Activated CD8-positive, alpha-beta T cell treated with anti-CD3 and anti-CD28 coated beads, Interleukin-2, amount 10 ng/mL, durations not matched to agents 7 days and 5 days (primary cell): Measurements from ENCODE around the gene PCK1. TPM values are rescaled to one million over a fixed set of nuclear protein-coding genes. Genes with fewer than 3 reads are reported as not detected.

Source experiments
- ATAC-seq: fragments of 150-1000 bp; cut with Tn5 transposase; one replicate; pipeline ENCODE4 v1.10.0; 2021; ENCODE audit warnings: moderate library complexity
- CTCF ChIA-PET: fragments of 350-600 bp; sonication (Branson Sonifier 250); formaldehyde crosslinking; loops from one replicate; lab custom pipeline; 2021; ENCODE audit warnings: antibody characterized with exemption; lab: Charles Lee
- POLR2A ChIA-PET: fragments of 350-600 bp; sonication (Branson Sonifier 250); formaldehyde crosslinking; loops from one replicate; lab custom pipeline; 2021; ENCODE audit warnings: antibody characterized with exemption; lab: Charles Lee
- DNase-seq: peaks from one replicate; pipeline ENCODE4 v3.0.0-alpha.2; 2020
- H3K27ac Mint-ChIP-seq: one replicate; pipeline ENCODE4 v1.8.0; 2021; ENCODE audit warnings: mild to moderate bottlenecking, mixed read lengths
- H3K27me3 Mint-ChIP-seq: one replicate; pipeline ENCODE4 v1.8.0; 2021; ENCODE audit warnings: low read depth, mixed read lengths
- H3K36me3 Mint-ChIP-seq: one replicate; pipeline ENCODE4 v1.8.0; 2021; ENCODE audit warnings: low read depth, mixed read lengths
- H3K4me1 Mint-ChIP-seq: one replicate; pipeline ENCODE4 v1.8.0; 2021; ENCODE audit warnings: low read depth, mixed read lengths
- H3K4me3 Mint-ChIP-seq: one replicate; pipeline ENCODE4 v1.8.0; 2021; ENCODE audit warnings: mild to moderate bottlenecking, mixed read lengths
- H3K9me3 Mint-ChIP-seq: one replicate; pipeline ENCODE4 v1.8.0; 2022; ENCODE audit warnings: mixed read lengths; ENCODE audit not compliant: insufficient read depth
- total RNA-seq, 2 experiments: library from RNA; stranded (reverse); gene quantifications; one replicate each; pipeline ENCODE4 v1.2.3, GENCODE V29; 2021

PCK1 gene
- total RNA-seq, 2 experiments from 2014 or later, result not detected

DNA sequence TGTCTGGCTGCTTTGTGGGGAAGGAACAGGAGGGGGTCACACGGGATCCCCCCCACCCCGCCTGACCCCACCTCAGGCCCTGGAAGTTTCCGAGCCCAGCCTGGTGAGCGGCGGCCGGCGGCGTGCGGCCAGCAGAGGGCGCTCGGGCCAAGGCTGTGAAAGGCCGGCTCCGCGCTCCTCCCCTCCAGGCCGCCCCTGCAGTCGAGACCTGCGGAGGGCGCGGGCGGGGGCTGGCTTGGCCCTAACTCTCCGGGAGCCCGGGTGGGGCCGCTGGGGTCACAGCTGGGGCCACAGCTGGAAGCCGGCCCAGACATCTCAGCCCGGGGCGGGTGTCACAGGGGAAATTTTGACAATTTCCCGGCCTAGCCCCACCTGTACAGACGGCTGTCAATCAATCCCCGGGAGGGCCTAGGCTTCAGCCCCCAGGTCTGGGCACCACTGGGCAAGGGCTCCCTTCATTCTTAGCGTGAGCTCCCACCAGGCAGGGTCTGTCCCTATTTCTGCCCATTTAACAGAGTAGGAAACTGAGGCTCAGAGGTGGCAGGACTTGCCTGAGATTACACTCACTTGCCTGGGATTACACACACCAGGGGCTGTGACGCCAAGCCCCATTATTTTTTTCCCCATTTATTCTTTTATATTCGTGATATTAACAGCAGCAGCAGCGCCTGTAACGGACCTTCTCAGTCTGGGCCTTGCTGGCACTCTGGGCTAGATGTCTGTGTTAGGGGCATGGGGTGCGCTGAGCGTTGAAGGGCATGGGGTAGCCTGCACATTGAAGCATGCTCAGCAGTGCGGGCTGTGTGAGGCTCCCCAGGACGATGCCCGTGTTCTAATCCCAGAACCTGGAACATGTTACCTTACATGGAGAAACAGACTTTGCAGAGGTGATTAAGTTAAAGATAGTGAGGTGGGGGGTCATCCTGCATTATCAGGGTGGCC, 36.4 kb downstream of the PCK1 start:
- H3K9me3 Mint-ChIP-seq, result no peaks in the 10 kb centered on the region
- H3K27ac Mint-ChIP-seq, result no peak overlapping the region
- peaks cover 14% of the 10 kb centered on the region for H3K27me3 Mint-ChIP-seq
- CTCF ChIA-PET, result interaction anchor here (0.5 to 5.7 kb wide), 20 partner anchors 10 to 613 kb away, joined by 3 to 69 read pairs (median 6); partner anchors contain the start of gene ZBP1
- POLR2A ChIA-PET, result interaction anchor here (1.2 kb wide), 1 partner anchor 23 kb away, joined by 5 read pairs; the partner anchor contains the start of gene ZBP1
- DNase-seq, result peak; percentile 77
- H3K4me1 Mint-ChIP-seq, result peaks cover 14% of the 10 kb centered on the region
- peak; percentile 89 for ATAC-seq
- no peaks in the 10 kb centered on the region for H3K36me3 Mint-ChIP-seq
- H3K4me3 Mint-ChIP-seq, result no peak overlapping the region

DNA sequence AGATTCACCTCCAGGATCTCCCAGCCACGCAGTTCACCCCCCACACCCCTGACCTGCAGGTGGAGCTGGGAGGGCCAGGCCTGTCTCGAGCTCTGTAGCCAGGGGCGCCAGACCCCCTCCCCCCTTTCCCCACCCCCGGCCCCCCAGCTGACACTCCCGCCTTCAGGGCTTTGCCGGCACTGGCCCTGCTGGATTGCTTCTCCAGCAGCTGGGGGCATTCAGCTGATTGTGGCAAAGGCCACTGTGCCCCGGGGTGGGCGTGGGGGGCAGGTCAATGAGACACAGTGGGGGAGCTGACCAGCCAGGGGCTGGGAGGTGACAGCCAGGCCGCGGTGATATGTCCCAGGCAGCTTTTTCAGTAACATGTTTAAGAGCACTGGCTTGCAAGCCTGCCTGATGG, 37.1 kb downstream of the PCK1 start:
- H3K4me3 Mint-ChIP-seq, result no peak overlapping the region

DNA sequence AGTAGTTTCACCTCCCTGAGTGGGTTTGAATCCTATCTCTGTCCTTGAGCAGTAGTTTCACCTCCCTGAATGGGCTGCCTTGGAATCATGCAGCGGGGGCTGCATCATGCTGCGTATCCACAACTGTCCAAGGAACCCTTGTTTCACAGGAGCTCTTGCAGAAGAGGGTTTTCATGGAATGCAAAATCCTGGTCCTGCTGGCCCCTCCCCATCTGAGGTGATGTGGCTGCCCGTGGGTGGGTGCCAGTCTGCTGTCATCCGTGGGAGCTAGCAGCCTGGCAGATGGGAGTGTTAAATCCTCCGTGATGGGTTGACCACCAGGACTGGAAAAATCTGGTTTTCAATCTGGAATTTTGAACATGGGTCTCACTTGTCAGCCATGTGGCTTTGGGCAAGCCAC, 37.6 kb downstream of the PCK1 start:
- H3K4me3 Mint-ChIP-seq, result no peak overlapping the region
- DNase-seq, result no peak
- no peaks in the 10 kb centered on the region for H3K36me3 Mint-ChIP-seq
- H3K27ac Mint-ChIP-seq, result no peak overlapping the region
- no peak for ATAC-seq
- POLR2A ChIA-PET, result no interaction called here
- no peaks in the 10 kb centered on the region for H3K9me3 Mint-ChIP-seq
- H3K4me1 Mint-ChIP-seq, result peaks cover 14% of the 10 kb centered on the region
- CTCF ChIA-PET, result interaction anchor here (0.6 to 5.7 kb wide), 4 partner anchors 8 to 582 kb away, joined by 3 to 69 read pairs (median 15); partner anchors contain the start of gene ZBP1
- H3K27me3 Mint-ChIP-seq, result peaks cover 14% of the 10 kb centered on the region

More for the DNA sequence above, 37.1 kb downstream of the PCK1 start:
- H3K27ac Mint-ChIP-seq, result no peak overlapping the region
- CTCF ChIA-PET, result interaction anchor here (0.6 to 5.7 kb wide), 4 partner anchors 9 to 583 kb away, joined by 3 to 69 read pairs (median 15); partner anchors contain the start of gene ZBP1
- DNase-seq (no peak), ATAC-seq (no peak)
- H3K9me3 Mint-ChIP-seq, result no peaks in the 10 kb centered on the region
- H3K27me3 Mint-ChIP-seq, result peaks cover 14% of the 10 kb centered on the region
- H3K36me3 Mint-ChIP-seq, result no peaks in the 10 kb centered on the region
- POLR2A ChIA-PET, result no interaction called here
- H3K4me1 Mint-ChIP-seq, result peaks cover 14% of the 10 kb centered on the region

DNA sequence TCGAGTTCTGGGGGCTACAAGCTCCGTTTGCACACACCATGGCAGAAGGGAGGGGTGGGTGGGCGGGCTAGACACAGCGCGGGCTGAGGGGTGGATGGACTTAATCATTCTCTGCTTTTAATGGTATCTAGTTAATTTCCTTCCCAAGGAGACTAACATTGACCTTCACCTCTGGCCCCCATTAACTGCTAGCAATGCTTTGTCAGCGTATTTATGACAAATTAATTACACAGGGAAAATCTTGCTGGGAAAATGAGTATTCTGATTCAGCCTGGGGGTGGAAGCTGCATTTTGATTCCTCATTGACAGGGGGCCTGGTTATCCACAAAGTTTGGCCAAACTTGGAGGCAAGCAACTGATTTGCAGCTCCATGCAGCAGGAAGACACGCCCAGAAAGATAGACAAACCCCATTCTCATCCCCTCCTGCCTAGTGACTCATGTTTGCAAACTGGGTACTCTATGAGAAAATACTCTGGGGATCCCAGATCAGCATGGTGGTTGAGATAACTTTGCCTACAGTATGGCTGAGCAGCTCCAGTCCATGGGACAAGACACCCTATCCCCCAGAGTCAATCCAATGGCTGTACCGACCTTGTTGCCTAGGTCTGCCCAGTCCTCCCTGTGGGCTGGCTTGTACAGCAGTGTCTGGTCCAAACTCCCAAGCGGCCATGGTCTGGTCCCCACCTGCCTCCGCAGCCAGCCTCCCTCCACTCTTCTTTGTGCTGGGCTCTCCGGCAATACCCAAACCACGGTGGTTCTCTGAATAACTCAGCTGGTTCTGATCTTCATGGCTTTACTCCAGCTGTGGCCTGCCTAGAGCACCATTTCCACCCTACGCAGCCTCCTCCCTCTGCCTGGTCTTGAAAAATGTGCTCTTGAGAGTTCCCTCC, 39.7 kb downstream of the PCK1 start:
- ATAC-seq (no peak), DNase-seq (no peak)
- ChIA-PET POLR2A (no interaction called here), CTCF (interaction anchor here (1.0 to 2.0 kb wide), 4 partner anchors 10 to 579 kb away, joined by 3 to 17 read pairs (median 4); partner anchors contain the start of gene ZBP1)
- Mint-ChIP-seq H3K36me3 (no peaks in the 10 kb centered on the region), H3K4me3 (no peak overlapping the region), H3K27ac (no peak overlapping the region), H3K27me3 (peaks cover 11% of the 10 kb centered on the region), H3K9me3 (no peaks in the 10 kb centered on the region), H3K4me1 (peaks cover 23% of the 10 kb centered on the region)

DNA sequence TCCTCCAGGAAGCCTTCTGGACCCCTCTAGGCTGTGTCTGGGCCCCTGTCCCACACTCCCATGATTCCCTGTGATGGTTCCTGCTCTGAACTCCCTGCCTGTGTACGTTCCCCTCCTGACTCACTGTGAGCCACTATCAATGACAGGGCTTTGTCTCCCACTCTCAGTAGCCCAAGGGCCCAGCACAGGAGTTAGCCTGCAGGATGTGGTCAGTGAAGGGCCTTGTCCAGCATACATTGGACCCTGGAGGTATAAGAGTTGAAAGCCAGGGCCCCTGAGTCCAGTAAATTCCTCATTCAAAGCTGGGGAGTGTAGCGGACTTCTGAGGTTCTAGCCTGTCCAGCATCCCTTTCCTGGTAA, 40.3 kb downstream of the PCK1 start:
- H3K27ac Mint-ChIP-seq, result no peak overlapping the region
- no peak overlapping the region for H3K4me3 Mint-ChIP-seq
- no peak for ATAC-seq

DNA sequence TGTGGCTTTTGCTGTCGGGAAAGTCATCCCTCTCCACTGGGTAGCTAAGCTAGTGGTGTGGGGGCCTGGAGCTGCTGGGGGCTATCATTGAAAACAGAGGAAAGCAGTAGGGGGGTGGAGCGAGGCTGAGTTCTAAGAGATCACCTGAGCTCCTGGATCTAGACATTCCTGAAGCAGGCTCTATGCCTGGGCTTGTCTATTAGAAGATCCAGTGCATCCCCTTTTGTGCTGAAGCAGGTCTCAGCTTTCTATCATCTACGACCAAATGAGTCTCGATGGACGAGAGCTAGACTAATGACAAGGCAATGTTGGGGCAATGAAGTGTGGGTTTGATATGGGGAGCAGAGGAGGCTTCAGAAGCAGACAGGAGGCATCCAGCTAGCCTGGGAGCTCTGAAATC, 40.8 kb downstream of the PCK1 start:
- no peaks in the 10 kb centered on the region for H3K36me3 Mint-ChIP-seq

More for the DNA sequence above, 40.3 kb downstream of the PCK1 start:
- POLR2A ChIA-PET, result interaction anchor here (1.1 kb wide), 1 partner anchor 17 kb away, joined by 4 read pairs; no protein-coding TSS in a partner anchor
- CTCF ChIA-PET, result interaction anchor here (1.1 to 2.1 kb wide), 4 partner anchors 9 to 53 kb away, joined by 4 to 17 read pairs (median 6); partner anchors contain the start of gene ZBP1
- peaks cover 9% of the 10 kb centered on the region for H3K27me3 Mint-ChIP-seq
- no peaks in the 10 kb centered on the region for H3K36me3 Mint-ChIP-seq
- peaks cover 23% of the 10 kb centered on the region for H3K4me1 Mint-ChIP-seq
- H3K9me3 Mint-ChIP-seq, result no peaks in the 10 kb centered on the region
- DNase-seq, result no peak

DNA sequence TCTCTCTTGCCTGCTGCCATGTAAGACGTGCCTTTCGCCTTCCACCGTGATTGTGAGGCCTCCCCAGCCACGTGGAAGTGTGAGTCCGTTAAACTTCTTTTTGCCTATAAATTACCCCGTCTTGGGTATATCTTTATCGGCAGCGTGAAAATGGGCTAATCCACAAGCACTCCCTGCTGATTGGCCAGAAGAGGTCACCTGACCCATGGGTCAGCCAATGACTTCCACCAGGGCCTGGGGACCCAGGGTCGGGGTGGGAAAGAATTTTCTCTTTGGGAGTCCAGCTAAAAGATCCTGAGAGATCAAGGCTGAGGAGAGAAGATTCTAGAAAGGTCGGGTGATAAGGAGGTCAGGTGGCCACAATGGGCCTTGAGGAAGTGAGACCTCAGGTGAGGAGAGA, 42.2 kb downstream of the PCK1 start:
- Mint-ChIP-seq H3K36me3 (peaks cover 2% of the 10 kb centered on the region), H3K27me3 (peaks cover 6% of the 10 kb centered on the region), H3K4me1 (peaks cover 19% of the 10 kb centered on the region), H3K4me3 (no peak overlapping the region), H3K27ac (no peak overlapping the region), H3K9me3 (no peaks in the 10 kb centered on the region)
- POLR2A ChIA-PET, result interaction anchor here (0.7 kb wide), 1 partner anchor 390 kb away, joined by 3 read pairs; no protein-coding TSS in a partner anchor
- DNase-seq, result no peak
- no peak for ATAC-seq
- CTCF ChIA-PET, result interaction anchor here (2.1 kb wide), 1 partner anchor 20 kb away, joined by 6 read pairs; no protein-coding TSS in a partner anchor

More for the DNA sequence above, 40.8 kb downstream of the PCK1 start:
- Mint-ChIP-seq H3K9me3 (no peaks in the 10 kb centered on the region), H3K4me3 (no peak overlapping the region), H3K27me3 (peaks cover 9% of the 10 kb centered on the region), H3K27ac (no peak overlapping the region), H3K4me1 (peaks cover 23% of the 10 kb centered on the region)
- ChIA-PET POLR2A (interaction anchor here (1.1 kb wide), 1 partner anchor 16 kb away, joined by 4 read pairs; no protein-coding TSS in a partner anchor), CTCF (interaction anchor here (1.4 to 2.1 kb wide), 3 partner anchors 17 to 52 kb away, joined by 4 to 17 read pairs (median 6); partner anchors contain the start of gene ZBP1)
- DNase-seq, result no peak
- ATAC-seq, result no peak

DNA sequence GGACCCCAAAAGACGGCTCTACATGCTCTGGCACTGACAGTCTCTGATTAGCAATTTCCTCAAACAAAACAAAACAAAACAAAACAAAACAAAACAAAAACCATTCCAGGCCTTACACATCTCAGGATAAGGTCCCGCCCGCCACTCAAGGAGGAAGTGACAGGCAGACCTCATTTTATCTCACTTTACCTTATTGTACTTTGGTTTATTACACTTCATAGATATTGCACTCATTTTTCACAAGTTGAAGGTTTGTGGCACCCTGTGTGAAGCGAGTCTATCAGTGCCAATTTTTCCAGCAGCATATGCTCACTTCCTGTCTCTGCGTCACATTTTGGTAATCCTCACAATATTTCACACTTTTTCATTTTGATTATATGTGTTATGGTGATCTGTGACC, 44.1 kb downstream of the PCK1 start:
- Mint-ChIP-seq H3K4me3 (no peak overlapping the region), H3K9me3 (no peaks in the 10 kb centered on the region)
- ATAC-seq, result no peak

DNA sequence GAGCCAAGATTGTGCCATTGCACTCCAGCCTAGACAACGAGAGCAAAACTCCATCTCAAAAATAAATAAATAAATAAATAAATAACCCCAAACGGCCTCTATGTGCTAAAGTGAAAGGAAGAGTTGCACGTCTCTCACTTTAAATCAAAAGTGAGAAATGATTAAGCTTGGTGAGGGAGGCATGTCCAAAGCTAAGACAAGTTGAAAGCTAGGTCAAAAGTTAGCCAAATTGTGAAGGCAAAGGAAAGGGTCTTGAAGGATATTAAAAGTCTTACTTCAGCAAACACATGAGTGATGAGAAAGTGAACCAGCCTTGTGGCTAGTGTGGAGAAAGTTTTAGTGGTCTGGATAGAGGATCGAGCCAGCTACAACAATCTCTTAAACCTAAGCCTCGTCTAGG, 45.0 kb downstream of the PCK1 start:
- H3K27me3 Mint-ChIP-seq, result no peaks in the 10 kb centered on the region
- H3K27ac Mint-ChIP-seq, result no peak overlapping the region
- H3K9me3 Mint-ChIP-seq, result no peaks in the 10 kb centered on the region
- ChIA-PET POLR2A (interaction anchor here (1.1 kb wide), 1 partner anchor 10 kb away, joined by 3 read pairs; no protein-coding TSS in a partner anchor), CTCF (interaction anchor here (1.0 to 2.9 kb wide), 5 partner anchors 9 to 574 kb away, joined by 3 to 18 read pairs (median 4); partner anchors contain the start of gene ZBP1)
- H3K4me1 Mint-ChIP-seq, result peaks cover 13% of the 10 kb centered on the region
- H3K36me3 Mint-ChIP-seq, result peaks cover 11% of the 10 kb centered on the region
- H3K4me3 Mint-ChIP-seq, result no peak overlapping the region
- ATAC-seq, result no peak
- DNase-seq, result no peak

More for the DNA sequence above, 44.1 kb downstream of the PCK1 start:
- peaks cover 19% of the 10 kb centered on the region for H3K4me1 Mint-ChIP-seq
- peaks cover 6% of the 10 kb centered on the region for H3K36me3 Mint-ChIP-seq
- ChIA-PET POLR2A (no interaction called here), CTCF (no interaction called here)
- no peak overlapping the region for H3K27ac Mint-ChIP-seq
- DNase-seq, result no peak
- H3K27me3 Mint-ChIP-seq, result peaks cover 1% of the 10 kb centered on the region

DNA sequence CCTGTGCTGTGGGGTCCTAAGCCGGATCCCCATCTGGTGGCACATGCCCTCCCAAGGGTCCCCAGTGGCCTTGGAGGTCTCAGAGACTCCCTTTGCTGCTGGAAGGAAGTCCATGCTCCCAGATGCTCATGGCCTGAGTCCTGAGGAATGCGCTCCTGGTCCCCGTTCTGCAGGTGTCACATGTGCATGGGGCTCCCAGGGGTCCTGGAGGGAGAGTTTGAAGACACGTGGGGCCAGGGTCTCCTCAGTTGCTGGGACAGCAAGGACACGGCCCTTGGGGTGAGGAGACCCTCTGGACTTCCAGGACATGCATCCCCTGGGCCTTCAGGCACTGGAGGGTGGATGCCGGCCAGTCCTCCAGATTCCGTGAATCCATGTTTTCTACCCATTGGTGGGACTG, 47.6 kb downstream of the PCK1 start:
- Mint-ChIP-seq H3K36me3 (peaks cover 19% of the 10 kb centered on the region), H3K27me3 (no peaks in the 10 kb centered on the region)

More for the DNA sequence above, 47.6 kb downstream of the PCK1 start:
- Mint-ChIP-seq H3K4me3 (no peak overlapping the region), H3K4me1 (peaks cover 10% of the 10 kb centered on the region), H3K9me3 (no peaks in the 10 kb centered on the region), H3K27ac (no peak overlapping the region)
- DNase-seq (no peak), ATAC-seq (no peak)
- CTCF ChIA-PET, result interaction anchor here (0.6 kb wide), 1 partner anchor 14 kb away, joined by 3 read pairs; no protein-coding TSS in a partner anchor
- POLR2A ChIA-PET, result no interaction called here
